Measurements from ENCODE around the gene HTT. TPM values are rescaled to one million over a fixed set of nuclear protein-coding genes. Genes with fewer than 3 reads are reported as not detected.

The HTT gene
- total RNA-seq, 1 donor from 2014 or later = 65.2 TPM

- H3K27me3 Mint-ChIP-seq (ENCODE audit: low read depth, unreplicated experiment) = no peaks in the 10 kb centered on the region
- H3K27me3 ChIP-seq (ENCODE audit: insufficient read depth, low read length) = no peaks in the 10 kb centered on the region
- no peak for FAIRE-seq
- TF ChIP-seq CTCF (IDR thresholded peaks at IDR 0.05; ENCODE audit: insufficient read depth, low read depth, low read length) (no peak), EZH2 (IDR thresholded peaks at IDR 0.05; ENCODE audit: insufficient read depth, low read length) (no peak)
- H4K20me1 ChIP-seq (ENCODE audit: insufficient read depth, low read length) = peaks cover 47% of the 10 kb centered on the region
- H3K36me3 Mint-ChIP-seq (ENCODE audit: low read depth, unreplicated experiment) = peaks cover 28% of the 10 kb centered on the region
- no peaks in the 10 kb centered on the region for H3K9me3 Mint-ChIP-seq (ENCODE audit: unreplicated experiment)
- no peak overlapping the region for H3K27ac Mint-ChIP-seq (ENCODE audit: unreplicated experiment)
- H3K36me3 ChIP-seq (ENCODE audit: insufficient read depth, low read length) = peaks cover 22% of the 10 kb centered on the region
- H2AFZ ChIP-seq (ENCODE audit: low read depth, low read length) = no peak overlapping the region
- peak overlapping the region; percentile 70 for H3K27ac ChIP-seq (ENCODE audit: low read depth, low read length)
- H3K9me3 ChIP-seq (ENCODE audit: insufficient read depth, low read depth, low read length) = no peaks in the 10 kb centered on the region
- no peak for DNase-seq (ENCODE audit: low read depth)
- H3K4me1 ChIP-seq (ENCODE audit: insufficient read depth, low read length) = peaks cover 32% of the 10 kb centered on the region
- H3K4me3 ChIP-seq (ENCODE audit: insufficient read depth, low read depth, low read length) = no peak overlapping the region
- peak overlapping the region; percentile 3 for H3K4me2 ChIP-seq (ENCODE audit: low read length)
- peaks cover 28% of the 10 kb centered on the region for H3K4me1 Mint-ChIP-seq (ENCODE audit: low read depth, unreplicated experiment)
- no peak overlapping the region for H3K4me3 Mint-ChIP-seq (ENCODE audit: unreplicated experiment)
- H3K79me2 ChIP-seq (ENCODE audit: insufficient read depth, low read length) = peaks cover 3% of the 10 kb centered on the region
- H3K9ac ChIP-seq (ENCODE audit: low read length) = peak overlapping the region; percentile 27
Observed at GRCh38 chr4:3108211-3108610, 33.7 kb downstream of the HTT start.

- Histone ChIP-seq H3K9ac (ENCODE audit: low read length) (no peak overlapping the region), H3K27me3 (ENCODE audit: insufficient read depth, low read length) (no peaks in the 10 kb centered on the region), H3K4me1 (ENCODE audit: insufficient read depth, low read length) (peaks cover 42% of the 10 kb centered on the region), H2AFZ (ENCODE audit: low read depth, low read length) (no peak overlapping the region), H4K20me1 (ENCODE audit: insufficient read depth, low read length) (peaks cover 36% of the 10 kb centered on the region), H3K4me3 (ENCODE audit: insufficient read depth, low read depth, low read length) (no peak overlapping the region), H3K79me2 (ENCODE audit: insufficient read depth, low read length) (peaks cover 3% of the 10 kb centered on the region), H3K36me3 (ENCODE audit: insufficient read depth, low read length) (peaks cover 29% of the 10 kb centered on the region), H3K4me2 (ENCODE audit: low read length) (peak overlapping the region; percentile 49), H3K27ac (ENCODE audit: low read depth, low read length) (no peak overlapping the region), H3K9me3 (ENCODE audit: insufficient read depth, low read depth, low read length) (no peaks in the 10 kb centered on the region)
- TF ChIP-seq EZH2 (IDR thresholded peaks at IDR 0.05; ENCODE audit: insufficient read depth, low read length) (no peak), CTCF (IDR thresholded peaks at IDR 0.05; ENCODE audit: insufficient read depth, low read depth, low read length) (no peak)
- no peak overlapping the region for H3K4me3 Mint-ChIP-seq (ENCODE audit: unreplicated experiment)
- peak; percentile 42 for DNase-seq (ENCODE audit: low read depth)
- no peak for FAIRE-seq
- peaks cover 42% of the 10 kb centered on the region for H3K4me1 Mint-ChIP-seq (ENCODE audit: low read depth, unreplicated experiment)
- H3K27me3 Mint-ChIP-seq (ENCODE audit: low read depth, unreplicated experiment) = no peaks in the 10 kb centered on the region
- no peaks in the 10 kb centered on the region for H3K9me3 Mint-ChIP-seq (ENCODE audit: unreplicated experiment)
- peaks cover 35% of the 10 kb centered on the region for H3K36me3 Mint-ChIP-seq (ENCODE audit: low read depth, unreplicated experiment)
- no peak overlapping the region for H3K27ac Mint-ChIP-seq (ENCODE audit: unreplicated experiment)
Observed at GRCh38 chr4:3111461-3111860, 37.0 kb downstream of the HTT start.

GRCh38 chr4:3112201-3112600 lies 37.7 kb downstream of the HTT start:
- no peaks in the 10 kb centered on the region for H3K27me3 ChIP-seq (ENCODE audit: insufficient read depth, low read length)
- H3K4me2 ChIP-seq (ENCODE audit: low read length) = peak overlapping the region; percentile 49
- peaks cover 34% of the 10 kb centered on the region for H3K36me3 Mint-ChIP-seq (ENCODE audit: low read depth, unreplicated experiment)
- no peak for DNase-seq (ENCODE audit: low read depth)
- H3K4me1 Mint-ChIP-seq (ENCODE audit: low read depth, unreplicated experiment) = peaks cover 38% of the 10 kb centered on the region
- H3K27me3 Mint-ChIP-seq (ENCODE audit: low read depth, unreplicated experiment) = no peaks in the 10 kb centered on the region
- H4K20me1 ChIP-seq (ENCODE audit: insufficient read depth, low read length) = peaks cover 33% of the 10 kb centered on the region
- H3K9me3 ChIP-seq (ENCODE audit: insufficient read depth, low read depth, low read length) = no peaks in the 10 kb centered on the region
- no peak for TF ChIP-seq EZH2 (IDR thresholded peaks at IDR 0.05; ENCODE audit: insufficient read depth, low read length)
- no peak for TF ChIP-seq CTCF (IDR thresholded peaks at IDR 0.05; ENCODE audit: insufficient read depth, low read depth, low read length)
- H3K9me3 Mint-ChIP-seq (ENCODE audit: unreplicated experiment) = no peaks in the 10 kb centered on the region
- no peak for FAIRE-seq
- H3K36me3 ChIP-seq (ENCODE audit: insufficient read depth, low read length) = peaks cover 36% of the 10 kb centered on the region
- peaks cover 38% of the 10 kb centered on the region for H3K4me1 ChIP-seq (ENCODE audit: insufficient read depth, low read length)
- no peak overlapping the region for H3K27ac ChIP-seq (ENCODE audit: low read depth, low read length)
- no peak overlapping the region for H3K9ac ChIP-seq (ENCODE audit: low read length)
- H3K27ac Mint-ChIP-seq (ENCODE audit: unreplicated experiment) = no peak overlapping the region
- no peak overlapping the region for H3K4me3 ChIP-seq (ENCODE audit: insufficient read depth, low read depth, low read length)
- H3K4me3 Mint-ChIP-seq (ENCODE audit: unreplicated experiment) = no peak overlapping the region
- no peak overlapping the region for H2AFZ ChIP-seq (ENCODE audit: low read depth, low read length)
- peaks cover 3% of the 10 kb centered on the region for H3K79me2 ChIP-seq (ENCODE audit: insufficient read depth, low read length)

Data from astrocyte (in vitro differentiated cells and primary cell).